GM21515 (cell line): ENCODE measurements around the gene CCSAP.
"Not testable (repeated sequence)": the region's sequence is repeated elsewhere in the genome, so short reads cannot be mapped to it uniquely, and the experiment has no call there.

Experiments used
- ATAC-seq: cut with Tn5 transposase; IDR thresholded peaks from one replicate; pipeline ENCODE4 v1.9.1; 2021; ENCODE audit not compliant: unreplicated experiment

CCSAP gene

GRCh38 chr1:229291686-229292085 is 51.2 kb downstream of the CCSAP start:
- ATAC-seq, result not testable (repeated sequence)

GRCh38 chr1:229288516-229288915 is 54.3 kb downstream of the CCSAP start:
- no peak for ATAC-seq

- no peak for ATAC-seq
Observed at GRCh38 chr1:229287267-229287666, 55.6 kb downstream of the CCSAP start.

- no peak for ATAC-seq
Observed at GRCh38 chr1:229286099-229286766, 56.6 kb downstream of the CCSAP start.

GRCh38 chr1:229285440-229285839 is 57.4 kb downstream of the CCSAP start:
- no peak for ATAC-seq

- no peak for ATAC-seq
Observed at GRCh38 chr1:229284887-229285286, 58.0 kb downstream of the CCSAP start.

- no peak for ATAC-seq
Observed at GRCh38 chr1:229283183-229283611, 59.6 kb downstream of the CCSAP start.

GRCh38 chr1:229282295-229282823 is 60.5 kb downstream of the CCSAP start:
- no peak for ATAC-seq

- no peak for ATAC-seq
Observed at GRCh38 chr1:229281339-229281926, 61.4 kb downstream of the CCSAP start.

- ATAC-seq, result no peak
Observed at GRCh38 chr1:229280921-229281320, 61.9 kb downstream of the CCSAP start.

- ATAC-seq, result no peak
Observed at GRCh38 chr1:229280037-229280828, 62.6 kb downstream of the CCSAP start.

- ATAC-seq, result no peak
Observed at GRCh38 chr1:229279242-229279641, 63.6 kb downstream of the CCSAP start.

- ATAC-seq, result no peak
Observed at GRCh38 chr1:229278120-229278741, 64.6 kb downstream of the CCSAP start.

- ATAC-seq, result no peak
Observed at GRCh38 chr1:229275005-229275404, 67.8 kb downstream of the CCSAP start.

- ATAC-seq, result no peak
Observed at GRCh38 chr1:229273507-229274232, 69.2 kb downstream of the CCSAP start.

GRCh38 chr1:229272164-229273158 is 70.4 kb downstream of the CCSAP start:
- no peak for ATAC-seq

- ATAC-seq, result peak; percentile 55
Observed at GRCh38 chr1:229271448-229272159, 71.2 kb downstream of the CCSAP start.
